ENCODE measurements around the gene EFEMP2. TPM values are rescaled to one million over a fixed set of nuclear protein-coding genes. Genes with fewer than 3 reads are reported as not detected.

The EFEMP2 gene
- total RNA-seq, 2 donors from 2014 or later = 16.2 to 25.4 TPM

- Histone ChIP-seq H3K27ac (no peak overlapping the region), H3K36me3 (replicated peaks in 1 of 2; ENCODE audit: insufficient read depth in 1 of 2, low read depth in 2 of 2) (no peaks in the 10 kb centered on the region), H3K4me3 (no peak overlapping the region), H3K4me1 (peaks cover 49% of the 10 kb centered on the region), H3K27me3 (no peaks in the 10 kb centered on the region), H3K9me3 (no peaks in the 10 kb centered on the region)
- WGBS, 2 donors = 90 to 97% methylated on average over 3 of the region's 3 CpGs
- intact Hi-C loops (cut with DNase I) = no loop called here
- DNase-seq = no peak
- ATAC-seq = no peak
- TF ChIP-seq POLR2A (IDR thresholded peaks at IDR 0.05) = no peak
- TF ChIP-seq, protein P1, sequence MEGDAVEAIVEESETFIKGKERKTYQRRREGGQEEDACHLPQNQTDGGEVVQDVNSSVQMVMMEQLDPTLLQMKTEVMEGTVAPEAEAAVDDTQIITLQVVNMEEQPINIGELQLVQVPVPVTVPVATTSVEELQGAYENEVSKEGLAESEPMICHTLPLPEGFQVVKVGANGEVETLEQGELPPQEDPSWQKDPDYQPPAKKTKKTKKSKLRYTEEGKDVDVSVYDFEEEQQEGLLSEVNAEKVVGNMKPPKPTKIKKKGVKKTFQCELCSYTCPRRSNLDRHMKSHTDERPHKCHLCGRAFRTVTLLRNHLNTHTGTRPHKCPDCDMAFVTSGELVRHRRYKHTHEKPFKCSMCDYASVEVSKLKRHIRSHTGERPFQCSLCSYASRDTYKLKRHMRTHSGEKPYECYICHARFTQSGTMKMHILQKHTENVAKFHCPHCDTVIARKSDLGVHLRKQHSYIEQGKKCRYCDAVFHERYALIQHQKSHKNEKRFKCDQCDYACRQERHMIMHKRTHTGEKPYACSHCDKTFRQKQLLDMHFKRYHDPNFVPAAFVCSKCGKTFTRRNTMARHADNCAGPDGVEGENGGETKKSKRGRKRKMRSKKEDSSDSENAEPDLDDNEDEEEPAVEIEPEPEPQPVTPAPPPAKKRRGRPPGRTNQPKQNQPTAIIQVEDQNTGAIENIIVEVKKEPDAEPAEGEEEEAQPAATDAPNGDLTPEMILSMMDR (IDR thresholded peaks at IDR 0.05) = no peak
Observed at GRCh38 chr11:65917077-65917433, 44.5 kb upstream of the EFEMP2 start.

DNA sequence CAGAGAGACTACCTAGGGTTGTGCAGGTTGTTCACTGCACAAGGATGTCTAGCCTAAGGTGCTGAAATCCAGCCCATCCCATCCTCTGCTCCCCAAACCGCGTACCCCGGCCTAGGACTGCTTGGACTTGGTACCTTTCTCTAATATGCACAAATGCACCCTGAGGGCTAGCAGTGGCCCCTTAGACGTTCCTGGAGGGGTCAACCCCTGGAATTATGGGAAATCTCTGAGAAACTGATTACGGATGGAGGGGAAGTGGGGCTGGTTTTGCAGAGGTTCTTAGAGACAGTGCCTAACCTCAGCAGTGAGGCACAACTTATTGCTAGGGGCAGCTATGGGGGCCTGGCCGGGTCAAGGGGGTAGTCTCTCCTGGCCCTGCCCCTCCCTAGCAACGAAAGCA, 43.8 kb upstream of the EFEMP2 start:
- Histone ChIP-seq H3K4me1 (peaks cover 49% of the 10 kb centered on the region), H3K27ac (peak overlapping the region in 3 of 4 donors; percentile 34 to 62 (median 61)), H3K27me3 (no peaks in the 10 kb centered on the region), H3K36me3 (replicated peaks in 1 of 2; ENCODE audit: insufficient read depth in 1 of 2, low read depth in 2 of 2) (no peaks in the 10 kb centered on the region), H3K9me3 (no peaks in the 10 kb centered on the region), H3K4me3 (no peak overlapping the region)
- TF ChIP-seq POLR2A (IDR thresholded peaks at IDR 0.05) = no peak
- TF ChIP-seq, protein P1 (IDR thresholded peaks at IDR 0.05) = no peak
- DNase-seq = no peak
- WGBS, 2 donors = 73 to 86% methylated on average over 6 to 7 of the region's 7 CpGs
- ATAC-seq = no peak
- intact Hi-C loops (cut with DNase I) = no loop called here

DNA sequence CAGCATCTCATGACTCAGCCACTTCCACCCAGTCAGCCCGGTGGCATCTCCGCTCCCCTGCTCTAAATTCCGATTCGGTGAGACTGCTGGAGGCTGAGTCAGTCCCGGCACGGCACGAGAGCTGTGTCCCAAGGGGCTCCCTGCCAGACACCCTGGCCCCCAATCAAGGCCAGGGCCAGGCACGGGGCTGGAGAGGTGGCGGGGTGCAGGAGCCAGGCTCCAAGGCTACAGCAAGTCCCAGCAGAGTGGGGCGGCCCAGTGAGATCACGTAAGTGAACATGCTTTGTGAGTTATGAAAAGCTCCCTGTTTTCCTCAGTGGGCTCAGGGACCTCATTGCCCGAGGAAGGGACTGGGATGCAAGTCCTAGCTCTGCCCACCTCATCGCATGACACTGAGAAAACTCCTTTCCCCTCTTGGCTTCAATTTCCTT, 43.2 kb upstream of the EFEMP2 start:
- WGBS, 2 donors = 18 to 37% methylated on average over 2 to 13 of the region's 13 CpGs
- peak; percentile 11 for ATAC-seq
- H3K4me1 ChIP-seq = peaks cover 46% of the 10 kb centered on the region

GRCh38 chr11:65915101-65915820, 42.7 kb upstream of the EFEMP2 start:
- no peaks in the 10 kb centered on the region for H3K27me3 ChIP-seq
- ATAC-seq = no peak
- no peak overlapping the region for H3K4me3 ChIP-seq
- H3K4me1 ChIP-seq = peaks cover 40% of the 10 kb centered on the region
- no peaks in the 10 kb centered on the region for H3K9me3 ChIP-seq
- peak overlapping the region; percentile 25 to 62 (median 48) for H3K27ac ChIP-seq
- no peak for TF ChIP-seq POLR2A (IDR thresholded peaks at IDR 0.05)
- WGBS, 2 donors = 55 to 77% methylated on average over 8 to 10 of the region's 10 CpGs
- DNase-seq = no peak
- H3K36me3 ChIP-seq (replicated peaks in 1 of 2; ENCODE audit: insufficient read depth in 1 of 2, low read depth in 2 of 2) = no peaks in the 10 kb centered on the region
- intact Hi-C loops (cut with DNase I) = no loop called here

More for the DNA sequence above, 43.2 kb upstream of the EFEMP2 start:
- H3K9me3 ChIP-seq = no peaks in the 10 kb centered on the region
- H3K27ac ChIP-seq = peak overlapping the region; percentile 25 to 62 (median 48)
- intact Hi-C loops (cut with DNase I) = no loop called here
- DNase-seq = peak; percentile 57 to 75 (median 65)
- no peaks in the 10 kb centered on the region for H3K36me3 ChIP-seq (replicated peaks in 1 of 2; ENCODE audit: insufficient read depth in 1 of 2, low read depth in 2 of 2)
- no peak overlapping the region for H3K4me3 ChIP-seq
- no peaks in the 10 kb centered on the region for H3K27me3 ChIP-seq
- TF ChIP-seq, protein P1 (IDR thresholded peaks at IDR 0.05) = no peak
- TF ChIP-seq POLR2A (IDR thresholded peaks at IDR 0.05) = peak in 2 of 3 donors; percentile 12 to 23

- TF ChIP-seq POLR2A (IDR thresholded peaks at IDR 0.05) = no peak
- TF ChIP-seq, protein P1 (IDR thresholded peaks at IDR 0.05) = no peak
- H3K36me3 ChIP-seq (replicated peaks in 1 of 2; ENCODE audit: insufficient read depth in 1 of 2, low read depth in 2 of 2) = no peaks in the 10 kb centered on the region
- WGBS, 2 donors = 68 to 82% methylated on average over 2 to 4 of the region's 4 CpGs
- ATAC-seq = no peak
- intact Hi-C loops (cut with DNase I) = no loop called here
- H3K4me3 ChIP-seq = no peak overlapping the region
- peaks cover 30% of the 10 kb centered on the region for H3K4me1 ChIP-seq
- H3K9me3 ChIP-seq = no peaks in the 10 kb centered on the region
- no peak for DNase-seq
- no peak overlapping the region for H3K27ac ChIP-seq
- no peaks in the 10 kb centered on the region for H3K27me3 ChIP-seq
Observed at GRCh38 chr11:65912845-65913244, 40.2 kb upstream of the EFEMP2 start.
